Measurements from ENCODE around the gene HES2.
"Not testable (repeated sequence)": the region's sequence is repeated elsewhere in the genome, so short reads cannot be mapped to it uniquely, and the experiment has no call there.

Gene HES2

GRCh38 chr1:6453895-6454855 is 34.5 kb upstream of the HES2 start:
- DNase-seq, result not testable (repeated sequence)

- DNase-seq, result no peak
Observed at GRCh38 chr1:6450943-6451373, 31.2 kb upstream of the HES2 start.

GRCh38 chr1:6450486-6450885 is 30.8 kb upstream of the HES2 start:
- not testable (repeated sequence) for DNase-seq

DNA sequence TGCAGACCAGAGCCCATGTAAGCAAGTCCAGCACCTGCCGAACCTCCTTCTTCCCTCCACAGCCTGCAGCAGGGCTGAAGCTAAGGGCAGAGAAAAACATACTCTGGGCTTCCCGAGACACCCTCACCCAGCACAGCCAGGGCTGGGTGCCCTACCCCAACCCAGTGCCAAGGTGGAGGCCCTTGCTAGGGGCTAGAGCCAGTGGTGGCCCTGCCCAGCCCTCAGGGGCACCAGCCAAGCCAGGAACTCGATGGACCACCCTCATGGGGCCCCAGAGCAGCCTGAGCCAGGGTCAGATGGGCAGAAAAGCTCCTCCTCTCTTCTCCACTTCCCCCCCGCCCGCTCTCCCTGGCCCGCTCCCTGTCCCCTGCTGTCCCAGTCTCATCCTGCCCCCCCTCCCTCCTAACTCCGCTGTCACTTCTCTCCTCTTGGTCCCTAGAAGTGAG is 30.3 kb upstream of the HES2 start:
- no peak for DNase-seq

- DNase-seq, result no peak
Observed at GRCh38 chr1:6448749-6449631, 29.3 kb upstream of the HES2 start.

DNA sequence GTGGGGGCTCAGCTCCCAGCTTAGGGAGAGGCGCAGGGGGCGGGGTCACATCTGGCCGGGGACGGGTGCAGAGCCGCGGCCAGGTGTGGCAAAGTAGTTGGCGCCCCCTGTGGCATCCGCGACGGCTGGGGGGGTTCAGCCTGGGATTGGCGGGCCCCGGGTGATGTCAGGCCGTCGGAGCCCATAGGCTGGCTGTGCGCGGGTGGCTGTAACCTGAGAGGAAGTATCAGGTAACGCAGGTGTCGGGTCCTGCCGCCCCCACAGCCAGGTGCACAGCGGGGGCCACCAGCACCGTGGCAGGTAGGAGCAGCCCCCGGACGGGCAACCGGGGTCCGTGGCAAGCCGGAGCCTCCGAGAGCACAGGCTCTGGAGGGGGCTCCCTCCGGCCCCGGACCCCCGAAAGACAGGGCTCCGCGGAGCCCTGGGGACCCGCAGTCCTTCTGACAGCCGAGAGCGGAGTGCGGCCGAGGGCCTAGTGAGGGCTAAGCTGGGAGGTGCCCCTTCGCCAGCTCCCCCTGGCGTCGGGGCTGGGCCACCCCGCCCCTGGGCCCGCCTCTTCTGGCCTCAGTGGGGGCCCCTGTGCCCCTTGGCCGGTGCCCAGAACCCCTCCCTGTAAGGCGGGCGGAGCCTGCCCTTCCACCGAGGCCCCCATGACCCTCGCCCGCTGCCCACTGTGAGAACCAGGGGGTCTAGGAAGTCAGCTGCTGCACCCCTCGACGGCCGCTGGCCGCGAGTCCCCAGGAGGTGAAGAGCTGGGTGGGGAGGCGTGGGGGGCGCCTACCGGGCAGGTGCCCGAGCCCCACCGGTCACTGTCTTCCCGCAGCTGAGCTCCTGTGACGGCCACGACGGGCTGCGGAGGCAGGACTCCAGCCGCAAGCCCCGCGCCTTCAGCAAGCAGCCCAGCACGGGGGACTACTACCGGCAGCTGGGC is 28.4 kb upstream of the HES2 start:
- DNase-seq, result no peak

DNA sequence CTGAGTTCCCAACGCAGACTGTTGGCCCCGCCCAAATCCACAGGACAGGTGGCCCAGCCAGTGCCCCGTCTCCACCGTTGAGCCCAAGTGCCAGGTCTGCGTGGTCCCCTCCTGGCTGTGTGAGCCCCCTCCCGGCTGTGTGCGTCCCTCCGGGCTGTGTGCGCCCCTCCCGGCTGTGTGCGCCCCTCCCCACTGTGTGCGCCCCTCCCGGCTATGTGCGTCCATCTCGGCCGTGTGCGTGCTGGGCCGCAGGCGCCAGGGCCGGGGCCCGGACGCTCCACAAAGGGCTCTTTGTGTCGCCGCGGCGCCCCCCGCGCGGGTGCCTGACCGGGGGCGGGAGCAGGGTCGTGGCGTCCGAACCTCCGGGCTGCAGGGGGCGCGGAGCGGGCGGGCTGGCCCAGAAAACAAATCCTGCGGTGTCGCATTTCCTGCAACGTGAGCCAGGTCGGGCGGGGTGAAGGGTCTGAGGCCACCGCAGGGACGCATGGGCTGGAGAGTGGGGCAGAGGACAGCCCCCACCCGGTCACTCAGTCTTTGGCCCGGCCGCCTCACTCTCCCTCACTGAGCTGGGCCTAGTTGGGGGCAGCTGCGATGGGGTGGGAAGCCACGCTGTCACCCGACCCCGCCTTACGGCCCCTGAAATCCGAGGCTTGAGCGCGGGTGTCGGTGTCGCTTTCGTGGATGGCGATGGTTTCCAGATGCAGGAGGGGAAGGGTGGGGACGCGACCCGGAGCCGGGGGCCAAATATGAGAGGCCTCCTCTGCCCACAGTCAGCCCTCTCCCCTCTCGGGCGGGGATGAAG is 27.5 kb upstream of the HES2 start:
- DNase-seq, result no peak

DNA sequence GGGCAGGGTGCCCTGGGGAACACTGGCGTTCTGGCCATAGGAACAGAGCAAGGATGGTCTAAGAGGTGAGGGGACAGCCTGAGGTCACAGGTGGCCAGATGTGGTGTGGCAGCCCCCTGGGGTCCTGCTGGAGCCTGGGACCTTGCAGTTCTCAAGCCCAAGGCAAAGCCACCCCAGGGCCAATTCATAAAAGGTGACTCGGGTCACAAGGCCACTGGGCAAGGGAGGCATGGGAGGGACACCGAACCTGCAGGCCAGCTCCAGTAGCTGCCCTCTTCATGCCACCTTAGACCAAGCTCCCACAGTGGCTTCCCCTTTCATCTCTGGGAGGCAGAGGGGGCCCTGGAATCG is 26.9 kb upstream of the HES2 start:
- DNase-seq, result no peak

DNA sequence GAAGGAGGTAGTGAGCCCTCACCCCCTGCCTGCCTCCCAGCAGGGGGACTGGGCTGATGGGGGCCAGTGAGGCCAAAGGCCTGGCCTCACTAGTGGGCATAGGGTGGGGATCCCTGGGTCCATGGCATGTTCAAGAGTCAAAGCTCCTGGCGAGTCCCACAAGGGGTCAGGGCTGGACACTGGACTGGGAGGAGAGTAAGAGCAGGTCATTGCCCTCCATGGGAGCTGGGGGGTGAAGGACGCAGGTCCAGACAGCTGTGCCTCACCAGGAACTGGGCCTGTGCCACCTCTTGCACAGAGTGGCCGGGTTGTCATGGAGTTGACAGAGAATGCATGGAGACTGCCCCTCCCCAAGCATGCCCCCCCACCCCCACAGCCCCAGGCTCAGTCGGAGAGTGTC is 26.2 kb upstream of the HES2 start:
- DNase-seq, result not testable (repeated sequence)

DNA sequence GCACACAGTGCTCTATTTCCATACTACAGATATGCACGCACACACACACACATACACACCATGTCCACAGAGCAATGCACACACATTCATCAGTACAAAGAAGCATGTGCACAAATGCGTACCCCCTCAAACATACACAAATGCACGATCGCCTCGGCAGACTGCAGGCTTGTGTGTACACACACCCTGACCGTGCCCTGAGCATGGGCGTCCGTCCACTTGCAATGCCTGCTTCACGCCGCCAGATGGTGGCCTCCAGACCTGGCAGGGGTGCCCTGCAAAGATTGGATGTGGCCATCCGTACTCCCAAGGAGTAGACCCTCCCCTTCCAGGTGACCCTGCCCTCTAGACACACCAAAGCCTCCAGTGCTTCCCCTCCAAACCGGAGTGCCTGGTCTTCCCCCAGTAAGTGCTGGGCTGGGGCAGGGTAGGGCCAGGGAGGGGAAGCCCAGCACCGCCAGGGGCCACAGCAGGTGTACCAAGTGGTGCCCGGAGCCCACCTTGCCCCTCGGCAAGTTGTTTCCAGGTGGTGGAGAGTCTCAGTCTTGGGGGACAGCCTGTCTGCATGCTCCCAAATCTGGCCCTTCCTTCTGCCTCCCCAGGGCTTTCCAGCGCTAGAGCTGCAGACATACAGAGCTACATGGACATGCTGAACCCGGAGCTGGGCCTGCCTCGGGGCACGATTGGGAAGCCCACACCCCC is 25.5 kb upstream of the HES2 start:
- peak; percentile 44 for DNase-seq

GRCh38 chr1:6444377-6444776 is 24.7 kb upstream of the HES2 start:
- DNase-seq, result no peak

DNA sequence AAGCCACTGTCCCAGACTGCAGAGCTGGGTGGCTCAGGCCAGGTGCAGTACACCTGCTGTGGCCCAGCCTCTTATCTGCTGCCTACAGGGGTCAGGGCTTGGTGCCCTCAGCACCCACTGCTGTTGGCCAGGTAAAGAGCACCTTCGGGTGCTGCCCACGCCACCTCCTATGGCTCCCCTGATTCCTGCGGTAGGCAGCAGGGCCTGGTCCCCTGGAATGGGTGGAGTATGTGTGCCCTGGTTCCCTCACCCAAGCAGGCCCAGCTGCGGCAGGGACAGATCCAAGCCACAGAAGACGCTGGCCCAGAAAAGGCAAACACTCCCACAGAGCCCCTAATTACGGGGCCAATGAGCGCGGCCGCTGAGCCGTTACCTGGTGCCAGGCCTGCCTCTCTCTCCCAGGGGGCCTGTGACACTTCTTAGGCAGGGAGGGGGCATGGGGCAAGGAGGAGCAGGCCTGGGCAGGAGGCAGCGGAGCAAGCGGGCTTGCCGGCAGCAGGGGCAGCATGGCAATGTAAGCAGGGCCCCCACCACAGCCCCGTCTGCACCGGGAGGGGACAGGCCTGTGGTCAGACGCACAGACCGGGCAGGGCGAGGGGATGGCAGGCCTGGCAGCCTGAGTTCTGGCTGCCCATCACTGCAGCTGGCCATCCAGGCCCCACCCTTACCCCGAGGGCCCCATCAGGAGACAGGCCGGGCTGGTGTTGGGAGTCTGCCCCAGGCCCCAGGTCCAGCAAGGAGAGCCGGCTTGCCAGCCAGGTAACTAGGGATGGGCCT is 23.8 kb upstream of the HES2 start:
- no peak for DNase-seq

- DNase-seq, result no peak
Observed at GRCh38 chr1:6441586-6441985, 21.9 kb upstream of the HES2 start.

DNA sequence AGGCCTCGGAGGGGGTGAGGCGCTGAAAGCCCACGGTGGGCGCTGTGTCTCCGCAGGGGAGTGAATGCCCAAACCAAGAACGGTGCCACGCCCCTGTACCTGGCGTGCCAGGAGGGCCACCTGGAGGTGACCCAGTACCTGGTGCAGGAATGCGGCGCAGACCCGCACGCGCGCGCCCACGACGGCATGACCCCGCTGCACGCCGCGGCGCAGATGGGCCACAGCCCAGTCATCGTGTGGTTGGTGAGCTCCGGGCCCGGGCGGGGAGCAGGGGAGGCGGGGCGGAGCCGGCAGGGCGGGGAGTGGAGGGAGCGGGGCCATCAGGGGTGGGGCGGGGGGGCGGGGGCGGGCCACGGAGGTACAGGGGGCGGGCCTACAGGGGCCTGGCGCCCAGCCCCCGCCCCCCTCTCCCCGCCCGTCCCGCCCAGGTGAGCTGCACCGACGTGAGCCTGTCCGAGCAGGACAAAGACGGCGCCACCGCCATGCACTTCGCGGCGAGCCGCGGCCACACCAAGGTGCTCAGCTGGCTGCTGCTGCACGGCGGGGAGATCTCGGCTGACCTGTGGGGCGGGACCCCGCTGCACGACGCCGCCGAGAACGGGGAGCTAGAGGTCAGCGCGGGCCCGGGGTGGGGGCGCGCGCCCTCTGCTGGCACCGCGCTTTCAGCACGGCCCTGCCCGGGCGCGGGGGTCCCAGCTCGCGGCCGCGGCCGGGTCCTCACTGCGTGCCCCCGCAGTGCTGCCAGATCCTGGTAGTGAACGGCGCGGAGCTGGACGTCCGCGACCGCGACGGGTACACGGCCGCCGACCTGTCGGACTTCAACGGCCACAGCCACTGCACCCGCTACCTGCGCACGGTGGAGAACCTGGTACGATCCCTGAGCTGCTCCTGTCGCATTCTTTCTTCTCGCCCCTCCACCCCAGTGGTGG is 20.7 kb upstream of the HES2 start:
- DNase-seq, result peak; percentile 70

GRCh38 chr1:6438047-6438525 is 18.4 kb upstream of the HES2 start:
- peak; percentile 67 for DNase-seq

DNA sequence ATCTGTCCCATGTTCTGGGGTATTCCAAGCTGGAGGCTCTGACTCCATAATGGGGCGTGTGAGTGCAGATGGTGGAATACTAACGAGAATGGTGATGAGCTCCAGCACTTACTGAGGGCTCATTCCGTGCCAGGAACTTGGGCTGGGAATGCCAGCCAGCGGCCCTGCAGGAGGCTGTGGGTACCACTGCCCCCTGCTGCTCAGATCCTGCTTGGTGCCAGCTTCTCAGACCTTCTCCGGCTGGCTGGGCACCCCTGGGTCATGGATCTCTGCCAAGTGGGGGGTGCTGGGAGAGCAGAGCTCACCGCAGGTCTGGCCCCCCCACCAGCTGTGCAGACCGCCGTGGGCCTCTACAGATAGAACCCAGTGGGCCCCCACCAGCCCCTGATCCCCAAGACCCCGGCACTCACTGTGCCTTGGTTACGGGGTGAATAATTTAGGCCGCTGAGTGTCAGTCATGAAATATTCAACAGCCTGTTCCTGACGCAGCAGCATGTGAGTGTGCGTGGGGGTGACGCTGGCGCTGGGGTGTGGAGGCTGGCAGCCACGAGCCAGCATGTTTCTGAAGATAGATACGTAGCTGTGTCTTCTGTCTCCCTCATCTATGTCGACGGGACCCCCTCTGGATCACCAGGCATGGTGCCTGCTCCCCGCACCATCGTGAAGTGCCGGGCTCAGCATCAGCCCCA is 17.4 kb upstream of the HES2 start:
- DNase-seq, result not testable (repeated sequence)

GRCh38 chr1:6436277-6436676 is 16.6 kb upstream of the HES2 start:
- not testable (repeated sequence) for DNase-seq

- no peak for DNase-seq
Observed at GRCh38 chr1:6435547-6435946, 15.8 kb upstream of the HES2 start.
